Measurements from ENCODE around the gene MYRIP. TPM values are rescaled to one million over a fixed set of nuclear protein-coding genes. Genes with fewer than 3 reads are reported as not detected.

The MYRIP gene
- total RNA-seq, 1 experiment from 2014 or later, result 0.44 TPM

DNA sequence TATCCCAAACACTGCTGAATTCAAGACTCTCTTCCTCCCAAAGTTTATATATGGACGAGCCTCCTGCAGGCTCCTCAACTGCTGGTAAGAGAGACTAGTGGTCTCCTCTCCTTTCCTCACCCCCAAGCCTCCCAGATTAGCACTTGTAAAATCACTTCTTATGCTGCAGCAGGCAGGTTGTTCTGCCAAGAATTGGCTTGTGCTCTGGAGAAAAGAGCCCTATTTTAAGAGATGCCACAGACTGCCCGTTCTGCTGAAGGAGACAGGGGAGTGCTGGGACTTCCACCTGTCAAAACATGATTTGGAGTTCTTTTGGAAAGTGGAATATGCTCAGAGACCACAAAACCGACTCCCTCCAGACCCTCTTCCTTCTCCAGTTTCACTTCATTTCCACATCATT lies 269.2 kb downstream of the MYRIP start:
- no peak for TF ChIP-seq SP1 (IDR thresholded peaks at IDR 0.05; ENCODE audit: low read depth)
- TF ChIP-seq EZH2phosphoT487 (IDR thresholded peaks at IDR 0.05; ENCODE audit: borderline replicate concordance), result no peak
- TF ChIP-seq POLR2A (IDR thresholded peaks at IDR 0.05; ENCODE audit: borderline replicate concordance, extremely low read depth, insufficient read depth, insufficient read length), result no peak
- no peak for TF ChIP-seq JUND (IDR thresholded peaks at IDR 0.05)
- TF ChIP-seq RAD21 (IDR thresholded peaks at IDR 0.05; ENCODE audit: low read depth), result no peak
- TF ChIP-seq EZH2 (IDR thresholded peaks at IDR 0.05), result no peak
- TF ChIP-seq, protein P1, sequence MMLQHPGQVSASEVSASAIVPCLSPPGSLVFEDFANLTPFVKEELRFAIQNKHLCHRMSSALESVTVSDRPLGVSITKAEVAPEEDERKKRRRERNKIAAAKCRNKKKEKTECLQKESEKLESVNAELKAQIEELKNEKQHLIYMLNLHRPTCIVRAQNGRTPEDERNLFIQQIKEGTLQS (IDR thresholded peaks at IDR 0.05), result no peak
- TF ChIP-seq ELF1 (IDR thresholded peaks at IDR 0.05; ENCODE audit: borderline replicate concordance, low read depth), result no peak
- TF ChIP-seq YY1 (IDR thresholded peaks at IDR 0.05; ENCODE audit: extremely low read depth, insufficient replicate concordance, low read depth, low read length), result no peak
- TF ChIP-seq, protein P2, sequence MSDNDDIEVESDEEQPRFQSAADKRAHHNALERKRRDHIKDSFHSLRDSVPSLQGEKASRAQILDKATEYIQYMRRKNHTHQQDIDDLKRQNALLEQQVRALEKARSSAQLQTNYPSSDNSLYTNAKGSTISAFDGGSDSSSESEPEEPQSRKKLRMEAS (IDR thresholded peaks at IDR 0.05), result no peak
- TF ChIP-seq TCF7L2 (IDR thresholded peaks at IDR 0.05; ENCODE audit: borderline replicate concordance, extremely low read depth, insufficient read depth, insufficient read length), result no peak
- TF ChIP-seq, protein P3, sequence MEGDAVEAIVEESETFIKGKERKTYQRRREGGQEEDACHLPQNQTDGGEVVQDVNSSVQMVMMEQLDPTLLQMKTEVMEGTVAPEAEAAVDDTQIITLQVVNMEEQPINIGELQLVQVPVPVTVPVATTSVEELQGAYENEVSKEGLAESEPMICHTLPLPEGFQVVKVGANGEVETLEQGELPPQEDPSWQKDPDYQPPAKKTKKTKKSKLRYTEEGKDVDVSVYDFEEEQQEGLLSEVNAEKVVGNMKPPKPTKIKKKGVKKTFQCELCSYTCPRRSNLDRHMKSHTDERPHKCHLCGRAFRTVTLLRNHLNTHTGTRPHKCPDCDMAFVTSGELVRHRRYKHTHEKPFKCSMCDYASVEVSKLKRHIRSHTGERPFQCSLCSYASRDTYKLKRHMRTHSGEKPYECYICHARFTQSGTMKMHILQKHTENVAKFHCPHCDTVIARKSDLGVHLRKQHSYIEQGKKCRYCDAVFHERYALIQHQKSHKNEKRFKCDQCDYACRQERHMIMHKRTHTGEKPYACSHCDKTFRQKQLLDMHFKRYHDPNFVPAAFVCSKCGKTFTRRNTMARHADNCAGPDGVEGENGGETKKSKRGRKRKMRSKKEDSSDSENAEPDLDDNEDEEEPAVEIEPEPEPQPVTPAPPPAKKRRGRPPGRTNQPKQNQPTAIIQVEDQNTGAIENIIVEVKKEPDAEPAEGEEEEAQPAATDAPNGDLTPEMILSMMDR (IDR thresholded peaks at IDR 0.05 in 2 of 3, conservative IDR thresholded peaks at IDR 0.05 in 1 of 3; ENCODE audit: borderline replicate concordance in 1 of 3, insufficient read depth in 1 of 3, low read depth in 2 of 3, low read length in 2 of 3), result no peak
- TF ChIP-seq, protein P4, sequence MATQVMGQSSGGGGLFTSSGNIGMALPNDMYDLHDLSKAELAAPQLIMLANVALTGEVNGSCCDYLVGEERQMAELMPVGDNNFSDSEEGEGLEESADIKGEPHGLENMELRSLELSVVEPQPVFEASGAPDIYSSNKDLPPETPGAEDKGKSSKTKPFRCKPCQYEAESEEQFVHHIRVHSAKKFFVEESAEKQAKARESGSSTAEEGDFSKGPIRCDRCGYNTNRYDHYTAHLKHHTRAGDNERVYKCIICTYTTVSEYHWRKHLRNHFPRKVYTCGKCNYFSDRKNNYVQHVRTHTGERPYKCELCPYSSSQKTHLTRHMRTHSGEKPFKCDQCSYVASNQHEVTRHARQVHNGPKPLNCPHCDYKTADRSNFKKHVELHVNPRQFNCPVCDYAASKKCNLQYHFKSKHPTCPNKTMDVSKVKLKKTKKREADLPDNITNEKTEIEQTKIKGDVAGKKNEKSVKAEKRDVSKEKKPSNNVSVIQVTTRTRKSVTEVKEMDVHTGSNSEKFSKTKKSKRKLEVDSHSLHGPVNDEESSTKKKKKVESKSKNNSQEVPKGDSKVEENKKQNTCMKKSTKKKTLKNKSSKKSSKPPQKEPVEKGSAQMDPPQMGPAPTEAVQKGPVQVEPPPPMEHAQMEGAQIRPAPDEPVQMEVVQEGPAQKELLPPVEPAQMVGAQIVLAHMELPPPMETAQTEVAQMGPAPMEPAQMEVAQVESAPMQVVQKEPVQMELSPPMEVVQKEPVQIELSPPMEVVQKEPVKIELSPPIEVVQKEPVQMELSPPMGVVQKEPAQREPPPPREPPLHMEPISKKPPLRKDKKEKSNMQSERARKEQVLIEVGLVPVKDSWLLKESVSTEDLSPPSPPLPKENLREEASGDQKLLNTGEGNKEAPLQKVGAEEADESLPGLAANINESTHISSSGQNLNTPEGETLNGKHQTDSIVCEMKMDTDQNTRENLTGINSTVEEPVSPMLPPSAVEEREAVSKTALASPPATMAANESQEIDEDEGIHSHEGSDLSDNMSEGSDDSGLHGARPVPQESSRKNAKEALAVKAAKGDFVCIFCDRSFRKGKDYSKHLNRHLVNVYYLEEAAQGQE (IDR thresholded peaks at IDR 0.05; ENCODE audit: low read depth), result no peak
- TF ChIP-seq ZFX (IDR thresholded peaks at IDR 0.05), result no peak
- TF ChIP-seq, protein P5, sequence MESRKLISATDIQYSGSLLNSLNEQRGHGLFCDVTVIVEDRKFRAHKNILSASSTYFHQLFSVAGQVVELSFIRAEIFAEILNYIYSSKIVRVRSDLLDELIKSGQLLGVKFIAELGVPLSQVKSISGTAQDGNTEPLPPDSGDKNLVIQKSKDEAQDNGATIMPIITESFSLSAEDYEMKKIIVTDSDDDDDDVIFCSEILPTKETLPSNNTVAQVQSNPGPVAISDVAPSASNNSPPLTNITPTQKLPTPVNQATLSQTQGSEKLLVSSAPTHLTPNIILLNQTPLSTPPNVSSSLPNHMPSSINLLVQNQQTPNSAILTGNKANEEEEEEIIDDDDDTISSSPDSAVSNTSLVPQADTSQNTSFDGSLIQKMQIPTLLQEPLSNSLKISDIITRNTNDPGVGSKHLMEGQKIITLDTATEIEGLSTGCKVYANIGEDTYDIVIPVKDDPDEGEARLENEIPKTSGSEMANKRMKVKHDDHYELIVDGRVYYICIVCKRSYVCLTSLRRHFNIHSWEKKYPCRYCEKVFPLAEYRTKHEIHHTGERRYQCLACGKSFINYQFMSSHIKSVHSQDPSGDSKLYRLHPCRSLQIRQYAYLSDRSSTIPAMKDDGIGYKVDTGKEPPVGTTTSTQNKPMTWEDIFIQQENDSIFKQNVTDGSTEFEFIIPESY (IDR thresholded peaks at IDR 0.05; ENCODE audit: extremely low read depth, insufficient replicate concordance, low read length), result no peak
- TF ChIP-seq FOSL1 (IDR thresholded peaks at IDR 0.05; ENCODE audit: low read depth), result no peak
- TF ChIP-seq CEBPB (IDR thresholded peaks at IDR 0.05; ENCODE audit: low read depth), result no peak
- TF ChIP-seq CBX3 (IDR thresholded peaks at IDR 0.05; ENCODE audit: low read depth), result no peak
- no peak for TF ChIP-seq SRF (IDR thresholded peaks at IDR 0.05; ENCODE audit: low read depth)
- no TSS peak for BruUV-seq (replicated peaks)
- Histone ChIP-seq H3K4me3 (replicated peaks in 1 of 2; ENCODE audit: low read depth in 1 of 2, low read length in 2 of 2) (no peak overlapping the region), H3K36me3 (ENCODE audit: control insufficient read depth in 1 of 2, insufficient read depth in 2 of 2, low read length in 2 of 2) (no peaks in the 10 kb centered on the region), H3K79me2 (ENCODE audit: insufficient read depth, low read length) (no peaks in the 10 kb centered on the region), H3K4me2 (ENCODE audit: low read length) (no peak overlapping the region), H2AFZ (ENCODE audit: low read depth, low read length, poor library complexity, severe bottlenecking) (no peak overlapping the region), H4K20me1 (ENCODE audit: insufficient read depth) (no peaks in the 10 kb centered on the region), H3K9me2 (ENCODE audit: insufficient read depth) (no peaks in the 10 kb centered on the region), H3K27me3 (ENCODE audit: insufficient read depth, low read length) (no peaks in the 10 kb centered on the region), H3K9ac (ENCODE audit: low read length) (no peak overlapping the region), H3K4me1 (ENCODE audit: control insufficient read depth in 1 of 2, insufficient read depth in 2 of 2, low read length in 2 of 2) (no peaks in the 10 kb centered on the region), H3K9me3 (ENCODE audit: control insufficient read depth in 1 of 2, insufficient read depth in 1 of 2, low read depth in 1 of 2, low read length in 2 of 2) (no peaks in the 10 kb centered on the region), H3K27ac (ENCODE audit: low read depth, low read length) (no peak overlapping the region)
- ChIA-PET POLR2A (no interaction called here), CTCF (no interaction called here), RAD21 (ENCODE audit: low non-redundant PET in 1 of 2, low total read pairs in 2 of 2, uncharacterized antibody in 2 of 2, unreplicated experiment in 2 of 2) (no interaction called here)
- intact Hi-C loops (cut with micrococcal nuclease), result no loop called here
- ATAC-seq (no peak), DNase-seq (ENCODE audit: low read depth, low spot score) (no peak)

All from HCT116 (cell line).